Measurements from ENCODE around the gene PRELP. TPM values are rescaled to one million over a fixed set of nuclear protein-coding genes. Genes with fewer than 3 reads are reported as not detected.

PRELP gene
- total and polyA plus RNA-seq, 9 donors, result 40.9 to 185 (median 97.8) TPM

GRCh38 chr1:203428981-203429599, 46.5 kb upstream of the PRELP start:
- intact Hi-C loops (cut with DNase I), result no loop called here
- no peaks in the 10 kb centered on the region for H3K27me3 ChIP-seq
- H3K4me3 ChIP-seq, result no peak overlapping the region
- DNase-seq, result no peak
- WGBS, 3 donors, result 62 to 69% (median 67%) methylated on average over 11 of the region's 11 CpGs
- no peak for TF ChIP-seq EP300 (IDR thresholded peaks at IDR 0.05)
- no peak for TF ChIP-seq POLR2A (IDR thresholded peaks at IDR 0.05)
- TF ChIP-seq CTCF (IDR thresholded peaks at IDR 0.05), result no peak
- no peak overlapping the region for H3K27ac ChIP-seq
- no peaks in the 10 kb centered on the region for H3K9me3 ChIP-seq
- no peaks in the 10 kb centered on the region for H3K36me3 ChIP-seq
- H3K4me1 ChIP-seq (ENCODE audit: insufficient read depth), result peaks cover 2% of the 10 kb centered on the region

- 82 to 94% (median 91%) methylated on average over 7 of the region's 7 CpGs for WGBS, 3 donors
- Histone ChIP-seq H3K4me1 (ENCODE audit: insufficient read depth) (peaks cover 11% of the 10 kb centered on the region), H3K36me3 (no peaks in the 10 kb centered on the region), H3K27ac (no peak overlapping the region), H3K4me3 (no peak overlapping the region), H3K27me3 (no peaks in the 10 kb centered on the region), H3K9me3 (no peaks in the 10 kb centered on the region)
- no peak for TF ChIP-seq EP300 (IDR thresholded peaks at IDR 0.05)
- no peak for TF ChIP-seq POLR2A (IDR thresholded peaks at IDR 0.05)
- no peak for TF ChIP-seq CTCF (IDR thresholded peaks at IDR 0.05)
- intact Hi-C loops (cut with DNase I), result no loop called here
- DNase-seq, result no peak
Measured at GRCh38 chr1:203435615-203436014, 40.0 kb upstream of the PRELP start.

- TF ChIP-seq CTCF (IDR thresholded peaks at IDR 0.05), result no peak
- TF ChIP-seq EP300 (IDR thresholded peaks at IDR 0.05), result no peak
- TF ChIP-seq POLR2A (IDR thresholded peaks at IDR 0.05), result no peak
- H3K9me3 ChIP-seq, result no peaks in the 10 kb centered on the region
- H3K36me3 ChIP-seq, result no peaks in the 10 kb centered on the region
- intact Hi-C loops (cut with DNase I), result no loop called here
- H3K4me3 ChIP-seq, result no peak overlapping the region
- 50 to 60% (median 60%) methylated on average over 15 of the region's 15 CpGs for WGBS, 3 donors
- peaks cover 12% of the 10 kb centered on the region for H3K4me1 ChIP-seq (ENCODE audit: insufficient read depth)
- H3K27me3 ChIP-seq, result no peaks in the 10 kb centered on the region
- DNase-seq, result no peak
- no peak overlapping the region for H3K27ac ChIP-seq
Measured at GRCh38 chr1:203437696-203438315, 37.8 kb upstream of the PRELP start.

- no peaks in the 10 kb centered on the region for H3K9me3 ChIP-seq
- H3K27me3 ChIP-seq, result no peaks in the 10 kb centered on the region
- no peak for TF ChIP-seq POLR2A (IDR thresholded peaks at IDR 0.05)
- no peak for TF ChIP-seq CTCF (IDR thresholded peaks at IDR 0.05)
- TF ChIP-seq EP300 (IDR thresholded peaks at IDR 0.05), result no peak
- peaks cover 12% of the 10 kb centered on the region for H3K4me1 ChIP-seq (ENCODE audit: insufficient read depth)
- no peaks in the 10 kb centered on the region for H3K36me3 ChIP-seq
- H3K4me3 ChIP-seq, result no peak overlapping the region
- H3K27ac ChIP-seq, result peak overlapping the region in 1 of 2 donors; percentile 68
- intact Hi-C loops (cut with DNase I), result no loop called here
- DNase-seq, result no peak
- WGBS, 3 donors, result 15 to 18% (median 16%) methylated on average over 6 of the region's 6 CpGs
Measured at GRCh38 chr1:203439131-203439730, 36.4 kb upstream of the PRELP start.
